Body of pancreas (tissue), 4 donors: ENCODE data around the gene PCDHB16.

Experiments used
- POLR2A ChIP-seq, 3 donors: fragments of 450-650 bp; IDR thresholded peaks; one replicate each; pipeline ENCODE4 v1.6.1; 2016; ENCODE audit warnings: antibody characterized with exemption in 3 of 3, mild to moderate bottlenecking in 2 of 3
- TF ChIP-seq, protein P1 (sequence below), 7 experiments: fragments of 450-650 bp in 4 of 7; fragments of 200-600 bp in 3 of 7; sonication (generic) in 3 of 7; IDR thresholded peaks; one replicate each; pipeline ENCODE4 v1.5.1; 2016 to 2019; ENCODE audit warnings: antibody characterized with exemption in 7 of 7

DNA sequence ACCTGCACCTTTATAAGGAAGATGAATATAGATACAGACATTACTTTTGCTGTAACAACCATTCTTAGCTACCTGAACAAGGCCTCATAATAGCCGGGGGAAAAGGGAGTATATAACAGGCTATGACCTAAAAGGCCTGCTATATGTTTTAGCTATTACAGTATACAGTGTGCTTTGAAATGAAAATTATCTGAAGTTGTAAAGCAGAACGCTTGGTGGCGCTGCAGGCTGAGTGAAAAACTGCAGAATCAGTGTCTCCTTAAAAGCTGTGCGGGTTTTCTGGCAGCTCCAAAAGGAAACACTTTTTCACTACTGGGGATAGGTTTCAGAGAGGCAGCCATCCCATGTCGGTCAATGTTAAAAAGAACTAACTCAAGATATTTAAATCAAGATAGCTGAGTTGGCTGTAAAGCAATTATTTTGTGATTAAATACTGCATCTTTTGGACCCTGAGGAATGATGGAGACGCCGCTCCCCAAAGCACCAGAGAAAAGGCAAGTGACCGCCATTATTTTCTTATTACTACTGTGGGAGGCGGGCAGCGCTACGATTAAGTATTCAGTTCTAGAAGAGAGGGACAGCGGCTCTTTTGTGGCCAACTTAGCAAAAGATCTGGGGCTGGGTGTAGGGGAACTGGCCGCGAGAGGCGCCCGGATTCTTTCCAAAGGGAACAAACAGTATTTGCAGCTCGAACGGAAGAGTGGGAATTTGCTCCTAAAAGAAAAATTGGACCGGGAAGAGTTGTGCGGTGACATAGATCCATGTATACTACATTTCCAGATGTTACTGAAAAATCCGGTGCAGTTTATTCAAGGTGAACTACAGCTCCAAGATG is 26.4 kb upstream of the PCDHB16 start:
- no peak for TF ChIP-seq POLR2A (IDR thresholded peaks at IDR 0.05)
- TF ChIP-seq, protein P1, sequence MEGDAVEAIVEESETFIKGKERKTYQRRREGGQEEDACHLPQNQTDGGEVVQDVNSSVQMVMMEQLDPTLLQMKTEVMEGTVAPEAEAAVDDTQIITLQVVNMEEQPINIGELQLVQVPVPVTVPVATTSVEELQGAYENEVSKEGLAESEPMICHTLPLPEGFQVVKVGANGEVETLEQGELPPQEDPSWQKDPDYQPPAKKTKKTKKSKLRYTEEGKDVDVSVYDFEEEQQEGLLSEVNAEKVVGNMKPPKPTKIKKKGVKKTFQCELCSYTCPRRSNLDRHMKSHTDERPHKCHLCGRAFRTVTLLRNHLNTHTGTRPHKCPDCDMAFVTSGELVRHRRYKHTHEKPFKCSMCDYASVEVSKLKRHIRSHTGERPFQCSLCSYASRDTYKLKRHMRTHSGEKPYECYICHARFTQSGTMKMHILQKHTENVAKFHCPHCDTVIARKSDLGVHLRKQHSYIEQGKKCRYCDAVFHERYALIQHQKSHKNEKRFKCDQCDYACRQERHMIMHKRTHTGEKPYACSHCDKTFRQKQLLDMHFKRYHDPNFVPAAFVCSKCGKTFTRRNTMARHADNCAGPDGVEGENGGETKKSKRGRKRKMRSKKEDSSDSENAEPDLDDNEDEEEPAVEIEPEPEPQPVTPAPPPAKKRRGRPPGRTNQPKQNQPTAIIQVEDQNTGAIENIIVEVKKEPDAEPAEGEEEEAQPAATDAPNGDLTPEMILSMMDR (IDR thresholded peaks at IDR 0.05), result no peak
